Mononuclear cell (primary cell): ENCODE measurements around the gene U2AF1. TPM values are rescaled to one million over a fixed set of nuclear protein-coding genes. Genes with fewer than 3 reads are reported as not detected.
"Not testable (repeated sequence)": the region's sequence is repeated elsewhere in the genome, so short reads cannot be mapped to it uniquely, and the experiment has no call there.

Experiments used
- H3K27me3 ChIP-seq: 2 replicates; pipeline ENCODE4 v1.6.0; 2011; ENCODE audit warnings: low read length, control low read depth; ENCODE audit not compliant: insufficient read depth
- H3K4me1 ChIP-seq: 2 replicates; pipeline ENCODE4 v1.5.1; 2011; ENCODE audit warnings: mild to moderate bottlenecking, low read length, control low read depth; ENCODE audit not compliant: insufficient read depth
- H3K4me3 ChIP-seq: 2 replicates; pipeline ENCODE4 v1.5.1; 2011; ENCODE audit warnings: mild to moderate bottlenecking, low read length, moderate library complexity
- H3K9me3 ChIP-seq: 2 replicates; pipeline ENCODE4 v1.5.1; 2011; ENCODE audit warnings: low read depth, mild to moderate bottlenecking, control low read depth, low read length
- total RNA-seq: library from RNA; depleted of rRNA; stranded (reverse); fragments of >200 nt; gene quantifications from one replicate; pipeline ENCODE4 v1.2.3, GENCODE V29; 2012

Gene U2AF1
- 76.3 TPM for total RNA-seq

GRCh38 chr21:43106965-43107793 lies at the start of gene U2AF1:
TSS of gene U2AF1 (minus strand) at chr21:43107570. CDS start at chr21:43107494, 76 bp downstream.
- not testable (repeated sequence) for H3K4me1 ChIP-seq, H3K9me3 ChIP-seq, H3K27me3 ChIP-seq
- peak within 1 kb of the TSS; percentile 46 for H3K4me3 ChIP-seq

- H3K9me3 ChIP-seq, H3K4me3 ChIP-seq, H3K27me3 ChIP-seq, H3K4me1 ChIP-seq: not testable (repeated sequence)
Measured at GRCh38 chr21:43153601-43154000, 46.2 kb upstream of the U2AF1 start.

- H3K9me3 ChIP-seq, H3K4me1 ChIP-seq, H3K4me3 ChIP-seq, H3K27me3 ChIP-seq: not testable (repeated sequence)
Measured at GRCh38 chr21:43149344-43149743, 42.0 kb upstream of the U2AF1 start.

- H3K4me3 ChIP-seq, H3K4me1 ChIP-seq, H3K27me3 ChIP-seq, H3K9me3 ChIP-seq: not testable (repeated sequence)
Measured at GRCh38 chr21:43147999-43148398, 40.6 kb upstream of the U2AF1 start.

GRCh38 chr21:43146637-43147036 lies 39.3 kb upstream of the U2AF1 start:
- not testable (repeated sequence) for H3K9me3 ChIP-seq, H3K4me1 ChIP-seq, H3K27me3 ChIP-seq

GRCh38 chr21:43141407-43141806 lies 34.0 kb upstream of the U2AF1 start:
- H3K4me3 ChIP-seq, H3K27me3 ChIP-seq, H3K9me3 ChIP-seq: not testable (repeated sequence)

More at GRCh38 chr21:43146637-43147036, 39.3 kb upstream of the U2AF1 start:
- H3K4me3 ChIP-seq = not testable (repeated sequence)

GRCh38 chr21:43138944-43139343 lies 31.6 kb upstream of the U2AF1 start:
- not testable (repeated sequence) for H3K4me3 ChIP-seq, H3K9me3 ChIP-seq, H3K4me1 ChIP-seq, H3K27me3 ChIP-seq

More at GRCh38 chr21:43141407-43141806, 34.0 kb upstream of the U2AF1 start:
- H3K4me1 ChIP-seq = not testable (repeated sequence)

- not testable (repeated sequence) for H3K9me3 ChIP-seq, H3K4me1 ChIP-seq, H3K27me3 ChIP-seq, H3K4me3 ChIP-seq
Measured at GRCh38 chr21:43134520-43134919, 27.1 kb upstream of the U2AF1 start.

- H3K9me3 ChIP-seq, H3K4me1 ChIP-seq, H3K4me3 ChIP-seq, H3K27me3 ChIP-seq: not testable (repeated sequence)
Measured at GRCh38 chr21:43130094-43130493, 22.7 kb upstream of the U2AF1 start.

GRCh38 chr21:43115956-43116355 lies 8.6 kb upstream of the U2AF1 start:
- not testable (repeated sequence) for H3K4me1 ChIP-seq, H3K4me3 ChIP-seq, H3K27me3 ChIP-seq, H3K9me3 ChIP-seq

- not testable (repeated sequence) for H3K4me1 ChIP-seq, H3K4me3 ChIP-seq, H3K9me3 ChIP-seq, H3K27me3 ChIP-seq
Measured at GRCh38 chr21:43114483-43114882, 7.1 kb upstream of the U2AF1 start.

GRCh38 chr21:43109006-43109405 lies 1.6 kb upstream of the U2AF1 start:
- H3K4me1 ChIP-seq, H3K9me3 ChIP-seq, H3K27me3 ChIP-seq, H3K4me3 ChIP-seq: not testable (repeated sequence)

GRCh38 chr21:43108177-43108576 lies 807 bp upstream of the U2AF1 start:
- not testable (repeated sequence) for H3K4me1 ChIP-seq, H3K27me3 ChIP-seq, H3K4me3 ChIP-seq, H3K9me3 ChIP-seq

- not testable (repeated sequence) for H3K27me3 ChIP-seq, H3K4me1 ChIP-seq, H3K4me3 ChIP-seq, H3K9me3 ChIP-seq
Measured at GRCh38 chr21:43107794-43108137, 396 bp upstream of the U2AF1 start.

- H3K4me3 ChIP-seq, H3K4me1 ChIP-seq, H3K27me3 ChIP-seq, H3K9me3 ChIP-seq: not testable (repeated sequence)
Measured at GRCh38 chr21:43104642-43105041, 2.7 kb downstream of the U2AF1 start.

GRCh38 chr21:43102281-43102680 lies 5.1 kb downstream of the U2AF1 start:
- not testable (repeated sequence) for H3K4me3 ChIP-seq, H3K27me3 ChIP-seq, H3K4me1 ChIP-seq, H3K9me3 ChIP-seq
